Activated CD4-positive, alpha-beta T cell treated with anti-CD3 and anti-CD28 coated beads for 36 hours (primary cell): Measurements from ENCODE around the gene WDFY1. TPM values are rescaled to one million over a fixed set of nuclear protein-coding genes. Genes with fewer than 3 reads are reported as not detected.

Experiments
- ATAC-seq: fragments of 200-7000 bp; cut with Tn5 transposase; one replicate; pipeline ENCODE4 v1.10.0; 2021; ENCODE audit warnings: mild to moderate bottlenecking, moderate library complexity
- CTCF ChIA-PET: fragments of 350-600 bp; sonication (Branson Sonifier 250); formaldehyde crosslinking; loops from one replicate; lab custom pipeline; 2021; ENCODE audit warnings: antibody characterized with exemption; lab: Charles Lee
- POLR2A ChIA-PET: fragments of 350-600 bp; sonication (Branson Sonifier 250); formaldehyde crosslinking; loops from one replicate; lab custom pipeline; 2021; ENCODE audit warnings: antibody characterized with exemption, inconsistent platforms; lab: Charles Lee
- DNase-seq: peaks from one replicate; pipeline ENCODE4 v3.0.0-alpha.2; 2020
- H3K27ac Mint-ChIP-seq: one replicate; pipeline ENCODE4 v1.8.0; 2021; ENCODE audit warnings: mixed read lengths
- H3K27me3 Mint-ChIP-seq: one replicate; pipeline ENCODE4 v1.8.0; 2021; ENCODE audit warnings: mixed read lengths
- H3K36me3 Mint-ChIP-seq: one replicate; pipeline ENCODE4 v1.8.0; 2021; ENCODE audit warnings: low read depth, mixed read lengths
- H3K4me1 Mint-ChIP-seq: one replicate; pipeline ENCODE4 v1.8.0; 2021; ENCODE audit warnings: mixed read lengths
- H3K4me3 Mint-ChIP-seq: one replicate; pipeline ENCODE4 v1.8.0; 2021; ENCODE audit warnings: mild to moderate bottlenecking, moderate library complexity, mixed read lengths
- H3K9me3 Mint-ChIP-seq: one replicate; pipeline ENCODE4 v1.8.0; 2021; ENCODE audit warnings: low read depth, mixed read lengths
- intact Hi-C, 2 experiments: fragments of 100-400 bp; cut with DNase I in 1 of 2; cut with micrococcal nuclease in 1 of 2; formaldehyde crosslinking; loops; one replicate each; pipeline versions ENCODE4 v1.14.2 to v1.15.1; 2022 to 2024; cut with DNase I, micrococcal nuclease
- total RNA-seq, 2 experiments: library from RNA; stranded (reverse); gene quantifications; one replicate each; pipeline ENCODE4 v1.2.3, GENCODE V29; 2021

WDFY1 gene, protein sequence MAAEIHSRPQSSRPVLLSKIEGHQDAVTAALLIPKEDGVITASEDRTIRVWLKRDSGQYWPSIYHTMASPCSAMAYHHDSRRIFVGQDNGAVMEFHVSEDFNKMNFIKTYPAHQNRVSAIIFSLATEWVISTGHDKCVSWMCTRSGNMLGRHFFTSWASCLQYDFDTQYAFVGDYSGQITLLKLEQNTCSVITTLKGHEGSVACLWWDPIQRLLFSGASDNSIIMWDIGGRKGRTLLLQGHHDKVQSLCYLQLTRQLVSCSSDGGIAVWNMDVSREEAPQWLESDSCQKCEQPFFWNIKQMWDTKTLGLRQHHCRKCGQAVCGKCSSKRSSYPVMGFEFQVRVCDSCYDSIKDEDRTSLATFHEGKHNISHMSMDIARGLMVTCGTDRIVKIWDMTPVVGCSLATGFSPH
- total RNA-seq, result 10 to 100 TPM; 33.6 to 37.5 TPM

DNA sequence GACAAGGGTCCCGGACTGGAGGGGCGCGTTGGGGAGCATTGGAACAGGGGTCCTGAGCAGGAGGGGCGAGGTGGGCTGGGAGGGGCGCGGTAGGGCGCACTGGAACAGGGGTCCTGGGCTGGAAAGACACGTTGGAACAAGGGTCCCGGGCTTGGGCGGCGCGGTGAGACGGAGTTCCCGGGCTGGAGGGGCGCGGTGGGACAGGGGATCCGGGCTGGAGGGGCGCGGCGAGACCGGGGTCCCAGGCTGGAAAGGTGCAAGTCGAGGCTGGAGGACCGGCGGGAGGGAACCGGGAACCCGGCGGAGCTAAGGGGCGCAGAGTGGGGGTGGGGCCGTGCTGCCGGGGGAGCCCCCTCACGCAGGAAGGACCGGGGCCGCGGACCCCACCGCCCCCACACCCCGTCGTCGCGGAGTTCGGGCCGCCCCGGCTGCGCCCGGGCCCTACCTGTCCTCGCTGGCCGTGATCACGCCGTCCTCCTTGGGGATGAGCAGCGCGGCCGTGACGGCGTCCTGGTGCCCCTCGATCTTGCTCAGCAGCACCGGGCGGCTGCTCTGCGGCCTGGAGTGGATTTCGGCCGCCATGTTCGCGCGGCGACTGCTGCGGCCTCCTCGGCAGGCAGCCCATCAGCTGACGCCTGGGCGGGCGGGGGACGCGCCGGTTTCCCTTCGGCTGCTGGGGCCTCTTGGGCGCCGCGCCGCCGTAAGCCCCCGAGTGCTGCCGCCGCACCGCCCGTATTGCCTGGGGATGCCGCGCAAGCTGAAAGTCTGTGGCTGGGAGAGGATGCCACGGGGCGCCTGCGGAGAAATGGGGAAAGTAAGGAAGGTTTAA is at the start of gene WDFY1:
TSS of gene WDFY1 (minus strand) at position 633 of the 829 bp plus-strand sequence. CDS start at position 582, 51 bp downstream.
- Mint-ChIP-seq H3K4me1 (peaks cover 62% of the 10 kb centered on the region), H3K27ac (peak within 1 kb of the TSS; percentile 90), H3K9me3 (peaks cover 5% of the 10 kb centered on the region), H3K27me3 (peaks cover 1% of the 10 kb centered on the region), H3K4me3 (peak within 1 kb of the TSS; percentile 90), H3K36me3 (peaks cover 22% of the 10 kb centered on the region)
- POLR2A ChIA-PET, result interaction anchor here (0.6 kb wide), 1 partner anchor 16 kb away, joined by 3 read pairs; no protein-coding TSS in a partner anchor
- DNase-seq (peak; percentile 90), ATAC-seq (peak; percentile 52)
- CTCF ChIA-PET, result interaction anchor here (0.9 to 1.9 kb wide), 2 partner anchors 25 to 184 kb away, joined by 3 to 6 read pairs; no protein-coding TSS in a partner anchor
- intact Hi-C loops, result loop anchor here (1.0 to 10.0 kb wide), 7 partner anchors 12 to 1523 kb away; partner anchors contain the start of genes MRPL44 (in 2 of the 2), ACSL3 (in 1 of the 2), CUL3 (in 1 of the 2) and SGPP2 (in 1 of the 2)

GRCh38 chr2:223994562-223995162 is 49.5 kb upstream of the WDFY1 start:
- peaks cover 18% of the 10 kb centered on the region for H3K36me3 Mint-ChIP-seq
- H3K4me3 Mint-ChIP-seq, result no peak overlapping the region

DNA sequence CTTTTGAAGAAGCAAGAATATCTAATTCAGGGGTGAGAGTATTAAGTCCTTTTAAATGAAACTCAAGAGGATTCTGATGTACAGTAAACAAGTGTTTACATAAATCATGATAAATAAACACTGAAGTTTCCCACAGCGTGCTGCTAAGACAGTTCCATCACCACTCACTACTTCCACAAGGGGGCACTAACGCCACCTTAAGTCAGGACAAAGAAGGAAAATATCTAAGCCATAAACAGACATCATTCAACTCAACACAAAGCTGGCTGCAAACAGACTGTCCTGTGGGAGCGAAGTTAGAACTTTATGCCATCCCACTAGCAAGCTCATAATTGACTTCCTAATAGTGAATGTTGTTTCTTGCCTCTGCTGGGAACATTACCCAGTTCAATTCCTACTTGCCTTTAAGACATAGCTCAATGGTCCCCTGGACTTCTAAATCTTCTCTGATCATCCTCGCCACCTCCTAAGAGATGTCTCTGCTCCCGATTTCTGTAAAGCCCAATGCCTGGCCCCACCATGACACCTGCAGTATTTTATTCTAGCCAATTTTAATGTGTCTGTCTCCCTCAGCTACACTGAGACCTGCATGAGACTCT is 48.6 kb upstream of the WDFY1 start:
- no peak overlapping the region for H3K4me3 Mint-ChIP-seq
- ChIA-PET CTCF (interaction anchor here (0.5 to 9.2 kb wide), 44 partner anchors 9 to 628 kb away, joined by 3 to 176 read pairs (median 4); partner anchors contain the start of gene SERPINE2), POLR2A (interaction anchor here (1.0 kb wide), 1 partner anchor 291 kb away, joined by 3 read pairs; no protein-coding TSS in a partner anchor)
- DNase-seq, result peak; percentile 78
- no peaks in the 10 kb centered on the region for H3K27me3 Mint-ChIP-seq
- peak; percentile 64 for ATAC-seq
- intact Hi-C loops, result loop anchor here (1.0 to 10.0 kb wide), 9 partner anchors 23 to 376 kb away; partner anchors contain the start of gene SERPINE2 (in 1 of the 2)
- H3K27ac Mint-ChIP-seq, result peak overlapping the region; percentile 56
- H3K4me1 Mint-ChIP-seq, result peaks cover 19% of the 10 kb centered on the region
- H3K9me3 Mint-ChIP-seq, result no peaks in the 10 kb centered on the region
- H3K36me3 Mint-ChIP-seq, result peaks cover 16% of the 10 kb centered on the region

More at GRCh38 chr2:223994562-223995162, 49.5 kb upstream of the WDFY1 start:
- ATAC-seq, result peak; percentile 74
- Mint-ChIP-seq H3K9me3 (no peaks in the 10 kb centered on the region), H3K27ac (peak overlapping the region; percentile 93), H3K4me1 (peaks cover 19% of the 10 kb centered on the region), H3K27me3 (no peaks in the 10 kb centered on the region)
- DNase-seq, result peak; percentile 11
- intact Hi-C loops, result loop anchor here (2.0 to 10.0 kb wide), 4 partner anchors 32 to 360 kb away; no protein-coding TSS in a partner anchor
- POLR2A ChIA-PET, result no interaction called here
- CTCF ChIA-PET, result interaction anchor here (0.7 to 9.2 kb wide), 24 partner anchors 8 to 383 kb away, joined by 3 to 176 read pairs (median 5); partner anchors contain the start of gene SERPINE2

- H3K36me3 Mint-ChIP-seq, result peaks cover 14% of the 10 kb centered on the region
- H3K4me3 Mint-ChIP-seq, result no peak overlapping the region
- H3K4me1 Mint-ChIP-seq, result peaks cover 19% of the 10 kb centered on the region
- no peak for DNase-seq
- no peaks in the 10 kb centered on the region for H3K9me3 Mint-ChIP-seq
- CTCF ChIA-PET, result interaction anchor here (0.6 to 9.2 kb wide), 7 partner anchors 13 to 377 kb away, joined by 3 to 176 read pairs (median 6); no protein-coding TSS in a partner anchor
- POLR2A ChIA-PET, result no interaction called here
- no peak for ATAC-seq
- no peaks in the 10 kb centered on the region for H3K27me3 Mint-ChIP-seq
- intact Hi-C loops, result loop anchor here (2.0 to 10.0 kb wide), 3 partner anchors 71 to 363 kb away; no protein-coding TSS in a partner anchor
- no peak overlapping the region for H3K27ac Mint-ChIP-seq
Measured at GRCh38 chr2:223991611-223992010, 46.5 kb upstream of the WDFY1 start.

- no peak overlapping the region for H3K27ac Mint-ChIP-seq
- no peak overlapping the region for H3K4me3 Mint-ChIP-seq
- peaks cover 9% of the 10 kb centered on the region for H3K4me1 Mint-ChIP-seq
- ChIA-PET POLR2A (no interaction called here), CTCF (interaction anchor here (1.3 to 9.2 kb wide), 3 partner anchors 20 to 296 kb away, joined by 3 to 176 read pairs (median 7); no protein-coding TSS in a partner anchor)
- intact Hi-C loops, result loop anchor here in 1 of 2 experiments (5.0 to 10.0 kb wide), 2 partner anchors 72 to 365 kb away; no protein-coding TSS in a partner anchor
- H3K9me3 Mint-ChIP-seq, result no peaks in the 10 kb centered on the region
- no peaks in the 10 kb centered on the region for H3K27me3 Mint-ChIP-seq
- ATAC-seq, result no peak
- DNase-seq, result no peak
- peaks cover 7% of the 10 kb centered on the region for H3K36me3 Mint-ChIP-seq
Measured at GRCh38 chr2:223989856-223990232, 44.7 kb upstream of the WDFY1 start.

DNA sequence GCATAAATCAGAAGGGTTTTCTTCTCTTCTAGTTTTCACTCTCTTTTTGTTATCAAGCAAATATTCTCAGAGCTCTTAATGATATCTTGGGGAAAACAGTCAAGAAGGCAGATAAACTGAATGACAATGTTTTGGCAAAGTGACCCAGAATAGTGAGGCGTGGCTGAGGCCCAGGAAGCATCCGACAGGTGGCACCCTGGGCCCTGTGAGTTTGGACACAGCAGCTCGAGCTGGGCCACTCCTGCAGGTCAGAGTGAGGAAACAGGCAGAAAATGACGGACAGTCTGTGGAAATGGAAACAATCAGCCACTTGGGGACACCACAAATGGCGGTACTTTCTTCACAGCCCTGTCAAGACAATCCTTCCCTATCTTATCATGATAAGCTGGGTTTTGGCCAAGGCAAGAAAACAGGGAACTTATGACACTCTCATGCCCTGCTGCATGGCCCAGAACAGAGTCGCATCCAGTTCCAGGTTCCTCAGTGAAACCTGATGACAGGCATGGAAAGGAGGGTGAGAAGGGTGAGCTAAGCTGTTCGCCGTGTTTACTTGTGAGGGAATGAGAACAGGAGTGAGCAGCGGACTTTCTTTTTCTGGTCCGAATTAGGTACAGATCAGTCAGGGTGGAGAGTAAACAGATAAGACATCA is 44.2 kb upstream of the WDFY1 start:
- DNase-seq (no peak), ATAC-seq (no peak)
- no peak overlapping the region for H3K27ac Mint-ChIP-seq
- no peak overlapping the region for H3K4me3 Mint-ChIP-seq
- H3K9me3 Mint-ChIP-seq, result no peaks in the 10 kb centered on the region
- intact Hi-C loops, result no loop called here
- peaks cover 10% of the 10 kb centered on the region for H3K36me3 Mint-ChIP-seq
- CTCF ChIA-PET, result interaction anchor here (1.3 to 9.2 kb wide), 3 partner anchors 19 to 296 kb away, joined by 3 to 176 read pairs (median 7); no protein-coding TSS in a partner anchor
- H3K4me1 Mint-ChIP-seq, result peaks cover 5% of the 10 kb centered on the region
- no peaks in the 10 kb centered on the region for H3K27me3 Mint-ChIP-seq
- POLR2A ChIA-PET, result no interaction called here

- no peaks in the 10 kb centered on the region for H3K4me1 Mint-ChIP-seq
- no peak overlapping the region for H3K27ac Mint-ChIP-seq
- ChIA-PET CTCF (interaction anchor here (0.5 to 3.9 kb wide), 2 partner anchors 12 to 1741 kb away, joined by 3 to 17 read pairs; no protein-coding TSS in a partner anchor), POLR2A (no interaction called here)
- intact Hi-C loops, result no loop called here
- H3K9me3 Mint-ChIP-seq, result no peaks in the 10 kb centered on the region
- no peak overlapping the region for H3K4me3 Mint-ChIP-seq
- H3K36me3 Mint-ChIP-seq, result peaks cover 8% of the 10 kb centered on the region
- no peaks in the 10 kb centered on the region for H3K27me3 Mint-ChIP-seq
- DNase-seq, result no peak
- ATAC-seq, result no peak
Measured at GRCh38 chr2:223981241-223981640, 36.1 kb upstream of the WDFY1 start.

DNA sequence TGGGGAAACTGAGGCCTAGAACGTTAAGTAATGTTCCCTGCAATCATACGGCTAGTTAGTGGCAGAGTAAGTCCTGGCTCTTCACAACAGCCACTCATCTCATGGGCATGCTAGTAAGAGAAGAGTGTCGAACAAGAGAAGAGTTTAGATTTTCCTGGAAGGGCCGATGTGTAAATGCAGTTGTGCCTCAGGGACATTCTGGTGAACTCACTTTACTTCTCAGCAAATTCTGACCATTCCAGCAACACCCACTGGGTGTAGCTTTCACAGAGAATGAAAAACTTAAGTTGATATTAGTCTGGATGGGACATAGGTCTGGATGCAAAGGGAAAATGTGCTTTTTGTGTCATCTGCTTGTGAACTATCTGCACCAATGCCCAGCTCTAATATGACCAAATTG is 35.7 kb upstream of the WDFY1 start:
- Mint-ChIP-seq H3K27me3 (no peaks in the 10 kb centered on the region), H3K27ac (no peak overlapping the region), H3K9me3 (no peaks in the 10 kb centered on the region), H3K4me1 (no peaks in the 10 kb centered on the region), H3K4me3 (no peak overlapping the region), H3K36me3 (peaks cover 6% of the 10 kb centered on the region)
- POLR2A ChIA-PET, result no interaction called here
- CTCF ChIA-PET, result interaction anchor here (0.5 to 3.9 kb wide), 4 partner anchors 10 to 1741 kb away, joined by 3 to 17 read pairs (median 10); no protein-coding TSS in a partner anchor
- ATAC-seq (no peak), DNase-seq (no peak)
- intact Hi-C loops, result no loop called here

DNA sequence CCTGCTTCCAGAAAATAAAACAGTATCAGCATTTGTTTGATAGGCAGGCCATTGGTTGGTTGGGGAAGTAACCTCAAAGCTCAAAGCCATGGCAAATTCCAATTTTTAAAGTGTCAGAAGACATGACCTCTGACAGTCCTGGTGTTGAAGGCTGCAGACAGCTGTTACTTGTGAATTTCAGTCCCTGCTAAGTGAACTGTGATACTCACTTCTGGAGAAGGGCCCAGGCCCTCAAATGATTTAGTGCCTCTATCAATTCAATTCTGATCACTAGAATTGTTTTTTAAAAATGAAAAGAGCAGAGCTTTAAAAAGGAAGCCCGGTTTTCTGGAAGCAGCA is 35.2 kb upstream of the WDFY1 start:
- H3K4me1 Mint-ChIP-seq, result no peaks in the 10 kb centered on the region
- DNase-seq (no peak), ATAC-seq (no peak)
- no peak overlapping the region for H3K27ac Mint-ChIP-seq
- CTCF ChIA-PET, result interaction anchor here (1.0 to 3.9 kb wide), 3 partner anchors 10 to 73 kb away, joined by 3 to 17 read pairs (median 16); no protein-coding TSS in a partner anchor
- POLR2A ChIA-PET, result no interaction called here
- H3K9me3 Mint-ChIP-seq, result no peaks in the 10 kb centered on the region
- H3K27me3 Mint-ChIP-seq, result no peaks in the 10 kb centered on the region
- H3K36me3 Mint-ChIP-seq, result peaks cover 6% of the 10 kb centered on the region
- intact Hi-C loops, result no loop called here
- H3K4me3 Mint-ChIP-seq, result no peak overlapping the region
